ENCODE data around the gene MIGA2.

The MIGA2 gene

DNA sequence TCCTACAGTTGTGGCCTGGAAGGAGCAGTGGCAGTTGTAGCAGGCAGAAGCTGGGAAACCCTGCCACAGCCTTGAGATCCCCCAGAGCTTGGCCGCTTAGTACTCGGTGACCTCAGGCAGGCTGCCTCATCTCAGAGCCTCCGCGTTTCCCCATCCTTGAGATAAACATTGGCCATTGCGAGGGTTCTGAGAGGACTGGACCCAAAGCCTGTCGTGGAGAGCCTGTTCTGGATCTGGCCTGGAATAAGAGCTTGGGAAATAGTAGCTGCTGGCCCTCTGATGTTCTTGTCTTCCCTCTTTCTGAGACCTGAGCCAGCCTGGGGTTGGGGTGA is 1.3 kb downstream of the MIGA2 start:
- no peak for DNase-seq

DNA sequence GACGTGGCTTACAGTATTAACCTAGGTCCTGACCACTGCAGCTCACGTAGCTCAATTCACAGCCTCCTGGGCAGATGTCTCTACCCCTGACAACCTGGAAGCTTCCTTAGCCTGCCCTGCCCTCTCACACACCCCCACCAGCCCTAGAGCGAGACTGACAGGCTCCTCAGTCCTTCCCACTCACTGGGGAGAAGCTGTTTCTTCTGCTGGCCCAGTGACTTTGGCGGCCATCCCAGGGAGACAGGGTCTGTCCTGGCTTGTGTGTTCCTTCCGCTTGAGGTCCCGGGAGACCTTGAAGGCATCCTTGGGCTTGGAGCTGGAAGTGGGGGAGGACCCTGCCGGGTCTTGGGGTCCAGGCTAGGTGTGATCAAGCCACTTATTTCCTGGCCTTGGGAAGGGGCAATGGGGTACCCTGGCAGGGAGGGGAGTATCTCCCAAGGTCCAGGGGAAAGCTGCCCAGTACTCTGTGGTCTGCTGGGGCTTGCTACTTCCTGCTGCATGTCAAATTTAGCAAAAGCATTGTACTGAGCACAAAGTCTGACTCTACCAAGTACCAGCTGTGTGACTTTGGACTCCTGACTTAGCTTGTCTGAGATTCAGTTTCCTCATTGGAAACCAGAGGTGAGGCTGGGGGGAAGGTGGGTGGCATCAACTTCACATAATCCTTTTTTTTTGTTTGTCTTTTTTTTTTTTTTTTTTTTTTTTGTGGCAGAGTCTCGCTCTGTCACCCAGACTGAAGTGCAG is 1.9 kb downstream of the MIGA2 start:
- no peak for DNase-seq

DNA sequence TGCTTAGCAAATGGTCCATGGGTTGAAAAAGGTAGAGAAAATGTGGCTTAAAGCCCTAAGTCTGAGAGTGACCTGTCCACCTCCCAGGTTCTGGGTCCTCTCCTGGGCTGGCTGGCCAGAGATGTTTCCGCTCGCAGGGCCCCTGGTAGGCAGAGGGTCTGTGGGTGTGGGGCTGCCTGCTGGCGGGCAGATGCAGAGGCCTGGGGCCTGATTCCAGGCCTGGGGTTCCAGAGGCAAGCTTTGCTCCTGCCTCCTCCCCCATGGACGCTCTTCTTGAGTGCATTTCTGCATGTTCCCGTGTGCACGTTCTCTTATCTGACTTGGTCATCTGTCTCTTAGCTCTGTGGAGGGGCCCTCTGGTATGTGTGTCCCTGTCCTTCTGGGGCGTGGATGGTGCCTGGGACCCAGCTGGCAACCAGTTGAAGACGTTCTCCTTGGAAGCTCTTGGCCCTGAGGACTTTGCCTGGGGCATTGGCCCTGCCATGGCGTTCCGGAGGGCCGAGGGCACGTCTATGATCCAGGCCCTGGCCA is 3.8 kb downstream of the MIGA2 start:
- DNase-seq: no peak

DNA sequence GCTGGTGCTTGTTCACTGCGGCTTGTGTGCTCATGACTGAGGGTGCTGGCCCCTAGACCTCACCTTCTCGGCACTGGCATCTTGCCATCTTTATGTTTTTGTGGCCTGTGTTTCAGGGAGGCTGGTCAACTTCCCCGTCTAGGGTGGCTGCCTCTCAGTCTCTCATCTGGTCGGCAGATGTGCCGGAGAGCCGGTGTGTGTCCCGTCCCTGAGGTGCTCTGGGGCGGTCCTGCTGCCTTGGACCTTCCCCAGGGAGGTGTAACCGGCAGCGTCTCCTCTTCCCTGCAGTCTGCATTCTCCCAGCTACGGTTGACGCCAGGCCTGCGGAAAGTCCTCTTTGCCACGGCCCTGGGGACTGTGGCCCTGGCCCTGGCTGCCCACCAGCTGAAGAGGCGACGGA is 5.6 kb downstream of the MIGA2 start:
- DNase-seq: no peak

DNA sequence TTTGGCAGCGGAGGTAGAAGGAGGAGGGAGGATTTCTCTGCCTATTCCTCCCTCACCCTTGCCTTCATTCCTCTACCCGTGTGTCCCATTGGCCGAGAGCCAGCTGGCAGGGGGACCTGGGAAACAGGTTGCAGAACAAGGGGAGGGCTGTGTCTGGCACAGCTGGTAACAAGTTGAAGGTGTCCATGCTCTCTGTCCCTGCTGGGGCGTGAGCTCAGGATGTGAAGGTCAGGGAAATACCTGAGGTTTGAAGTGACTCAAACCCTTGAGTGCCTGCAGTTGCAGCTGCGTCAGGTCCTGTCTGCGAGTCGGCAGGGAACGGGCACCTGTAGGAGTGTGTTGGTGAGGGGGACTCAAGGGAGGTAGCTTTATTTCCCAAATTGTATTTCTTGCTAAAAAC is 16.2 kb downstream of the MIGA2 start:
- DNase-seq: no peak

DNA sequence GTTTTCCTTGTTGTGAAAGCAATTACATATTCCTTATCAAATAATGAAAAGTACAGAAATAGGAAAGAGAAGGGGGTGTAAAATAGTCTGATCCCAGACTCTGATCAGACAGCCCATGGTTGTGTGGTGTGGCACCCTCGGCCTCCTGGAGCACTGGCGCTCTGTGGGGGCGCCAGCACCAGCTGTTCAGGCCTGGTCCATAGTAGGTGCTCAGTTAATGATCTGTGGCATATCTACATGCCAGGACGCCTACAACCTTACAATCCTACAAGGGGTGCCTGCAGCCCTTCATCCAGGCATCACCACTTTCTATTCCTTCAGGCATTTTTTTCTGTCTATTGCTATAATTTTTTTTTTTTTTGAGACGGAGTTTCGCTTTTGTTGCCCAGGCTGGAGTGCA is 16.6 kb downstream of the MIGA2 start:
- no peak for DNase-seq

DNA sequence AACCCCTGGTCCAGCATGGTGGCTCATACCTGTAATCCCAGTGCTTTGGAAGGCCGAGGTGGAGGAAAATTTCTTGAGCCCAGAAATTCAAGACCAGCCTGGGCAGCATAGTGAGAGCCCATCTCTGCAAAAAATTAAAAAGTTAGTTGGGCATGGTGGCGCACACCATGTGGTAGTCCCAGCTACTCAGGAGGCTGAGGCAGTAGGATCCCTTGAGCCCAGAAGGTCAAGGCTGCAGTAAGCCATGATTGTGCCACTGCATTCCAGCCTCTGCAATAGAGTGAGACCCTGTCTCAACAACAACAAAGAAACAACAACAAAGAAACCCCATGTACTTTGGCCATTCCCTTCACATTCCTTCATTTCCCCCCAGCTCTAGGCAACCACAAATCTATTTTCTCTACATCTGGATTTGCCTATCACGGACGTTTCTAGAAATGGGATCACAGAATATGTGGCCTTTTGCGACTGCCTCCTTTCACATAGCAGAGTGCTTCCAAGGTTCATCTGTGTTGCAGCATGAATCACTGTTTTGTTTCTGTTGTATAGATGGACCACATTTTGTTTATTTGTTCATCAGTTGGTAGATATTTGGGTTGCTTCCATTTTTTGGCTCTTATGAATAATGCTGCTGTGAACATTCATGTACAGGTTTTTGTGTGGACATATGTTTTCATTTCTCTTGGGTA is 17.9 kb downstream of the MIGA2 start:
- no peak for DNase-seq

DNA sequence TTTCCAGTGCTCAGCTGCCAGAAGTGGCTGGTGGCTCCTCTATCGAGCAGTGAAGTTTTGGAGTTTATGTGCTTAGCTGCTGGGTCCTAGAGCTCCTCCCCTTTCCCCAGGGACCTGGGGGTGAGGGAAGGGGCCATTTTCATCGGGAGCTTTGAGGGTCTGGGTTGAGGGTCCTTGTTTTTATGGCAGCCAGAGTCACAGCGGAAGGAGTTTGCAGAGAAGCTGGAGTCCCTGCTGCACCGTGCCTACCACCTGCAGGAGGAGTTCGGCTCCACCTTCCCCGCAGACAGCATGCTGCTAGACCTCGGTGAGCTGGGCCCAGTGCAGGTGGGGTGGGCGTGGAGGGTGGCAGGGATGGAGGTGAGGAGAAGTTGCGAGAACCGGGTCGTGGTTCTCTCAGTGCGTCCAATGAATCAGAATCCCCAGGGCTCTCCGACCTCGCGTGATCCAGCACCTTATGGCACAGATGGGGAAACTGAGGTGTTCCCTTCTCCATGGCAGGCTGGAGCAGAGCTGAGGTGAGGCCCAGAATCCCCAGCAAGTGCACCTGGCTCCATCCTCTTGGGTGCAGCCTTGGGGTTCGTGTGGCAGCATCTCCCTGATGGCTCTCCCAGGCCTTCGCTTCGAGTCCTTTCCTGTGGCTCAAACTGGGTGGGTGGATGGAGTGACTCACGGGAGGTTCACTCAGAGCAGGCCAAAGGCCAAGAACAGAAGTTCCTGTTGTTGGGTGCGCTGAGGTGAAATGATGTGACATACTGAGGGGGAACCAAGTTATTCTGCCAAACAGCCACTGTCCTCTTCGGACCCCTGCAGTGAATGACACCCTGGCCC is 22.8 kb downstream of the MIGA2 start:
- DNase-seq: no peak

DNA sequence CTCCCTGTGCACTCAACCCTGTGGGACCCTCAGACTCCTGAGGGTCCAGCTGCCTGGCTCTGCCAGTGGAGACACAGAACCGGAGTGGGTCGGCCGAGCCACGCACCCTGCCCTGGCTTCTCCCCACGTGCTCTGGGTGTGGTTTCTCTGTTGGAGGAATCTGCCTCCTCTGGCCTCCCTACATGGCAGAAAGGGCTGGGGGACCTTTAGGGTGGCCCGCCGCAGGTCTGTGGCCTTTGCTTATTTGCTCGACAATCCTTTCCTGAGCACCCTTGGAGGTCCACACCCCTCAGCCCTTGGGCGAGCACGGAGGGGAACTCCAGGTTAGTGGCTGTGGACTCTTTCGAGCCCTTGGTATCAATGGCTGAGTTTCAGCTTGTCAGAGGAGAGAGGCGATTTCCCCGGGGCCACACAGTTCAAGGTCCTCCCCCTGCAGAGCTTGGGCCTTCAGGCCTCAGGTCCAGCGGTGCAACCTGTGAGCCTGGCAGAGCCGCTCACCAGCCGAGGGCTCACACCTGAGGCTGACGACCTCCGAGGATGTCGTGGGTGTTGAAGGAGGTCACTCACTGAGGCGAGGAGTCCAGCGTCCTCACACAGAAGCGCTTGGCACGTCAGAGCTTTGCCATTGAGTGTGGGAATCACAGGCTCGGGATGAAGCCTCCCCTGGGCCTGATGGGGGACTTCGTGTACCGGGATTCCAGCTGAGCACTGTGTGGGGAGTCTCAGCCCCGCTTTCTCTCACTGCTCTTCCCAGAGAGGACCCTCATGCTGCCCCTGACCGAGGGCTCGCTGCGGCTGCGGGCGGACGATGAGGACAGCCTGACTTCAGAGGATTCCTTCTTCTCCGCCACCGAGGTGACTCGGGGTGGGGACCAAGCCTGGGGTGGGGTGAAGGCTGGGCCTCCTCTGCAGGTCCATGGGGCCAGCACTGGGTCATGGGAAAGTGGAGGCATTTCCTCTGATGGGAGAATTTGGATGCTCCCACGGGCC is 23.7 kb downstream of the MIGA2 start:
- DNase-seq: no peak

DNA sequence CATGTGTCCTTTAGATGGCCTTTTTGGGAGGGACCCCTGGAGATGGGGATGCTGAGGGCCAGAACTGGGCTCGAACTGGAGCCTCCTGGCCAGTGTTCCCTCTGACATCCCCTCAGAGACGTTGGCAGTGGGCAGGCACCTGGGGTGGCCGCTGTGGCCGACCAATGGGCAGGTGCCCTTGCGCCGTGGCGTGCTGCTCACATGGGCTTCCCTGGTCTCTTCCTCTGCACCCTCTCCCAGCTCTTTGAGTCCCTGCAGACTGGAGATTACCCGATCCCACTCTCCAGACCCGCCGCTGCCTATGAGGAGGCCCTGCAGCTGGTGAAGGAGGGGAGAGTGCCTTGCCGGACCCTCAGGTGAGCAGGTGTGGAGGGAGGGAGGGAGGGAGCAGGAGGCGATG is 24.6 kb downstream of the MIGA2 start:
- no peak for DNase-seq

DNA sequence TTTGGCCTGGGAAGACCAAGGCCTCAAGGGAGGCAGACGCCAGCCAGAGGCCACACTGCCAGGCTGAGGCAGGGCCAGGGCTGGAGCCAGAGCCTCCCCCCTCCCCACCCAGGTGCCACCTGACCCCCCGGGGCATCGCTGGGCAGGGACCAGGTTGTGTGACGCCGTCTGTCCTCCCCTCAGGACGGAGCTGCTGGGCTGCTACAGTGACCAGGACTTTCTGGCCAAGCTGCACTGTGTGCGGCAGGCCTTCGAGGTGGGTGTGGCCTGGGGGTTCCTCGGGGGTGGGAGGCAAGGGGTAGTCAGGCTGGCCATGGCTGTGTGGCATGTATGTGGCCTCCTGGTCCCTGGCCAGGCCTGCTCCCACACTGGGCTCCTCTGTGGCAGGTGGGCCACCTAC is 26.6 kb downstream of the MIGA2 start:
- DNase-seq: no peak

DNA sequence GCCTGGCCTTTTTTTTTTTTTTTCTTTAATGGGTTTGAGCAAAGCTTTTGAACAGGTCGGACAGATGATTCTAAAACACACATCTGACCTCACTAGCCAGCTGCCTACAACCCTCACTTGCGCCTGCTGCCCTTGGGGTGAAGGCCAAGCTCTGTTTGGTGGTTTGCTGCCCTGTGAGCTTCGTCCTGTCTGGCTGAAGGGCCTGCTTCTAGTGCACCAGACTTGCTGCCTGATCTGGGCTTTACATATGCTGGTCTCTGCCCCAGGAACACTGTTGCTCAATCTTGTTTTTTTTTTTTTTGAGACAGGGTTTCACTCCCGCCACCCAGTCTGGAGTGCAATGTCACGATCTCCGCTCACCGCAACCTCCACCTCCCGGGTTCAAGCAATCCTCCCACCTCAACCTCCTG is 28.1 kb downstream of the MIGA2 start:
- no peak for DNase-seq

DNA sequence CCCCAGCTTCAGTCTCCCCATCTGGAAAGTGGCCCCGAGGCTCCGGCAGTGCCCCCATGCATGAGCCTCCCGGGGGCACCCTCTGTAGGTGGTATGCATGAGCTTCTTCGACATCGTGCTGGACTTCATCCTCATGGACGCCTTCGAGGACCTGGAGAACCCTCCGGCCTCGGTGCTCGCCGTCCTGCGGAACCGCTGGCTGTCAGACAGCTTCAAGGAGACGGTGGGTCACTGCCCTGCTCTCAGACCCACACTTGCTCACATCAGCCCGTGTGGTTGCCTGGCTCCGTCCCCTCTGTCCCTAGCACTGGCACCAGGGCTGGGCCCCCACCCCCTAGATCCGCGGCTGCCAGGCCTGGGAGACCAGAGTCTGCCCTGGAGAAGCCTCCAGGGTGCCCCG is 31.7 kb downstream of the MIGA2 start:
- DNase-seq: no peak

DNA sequence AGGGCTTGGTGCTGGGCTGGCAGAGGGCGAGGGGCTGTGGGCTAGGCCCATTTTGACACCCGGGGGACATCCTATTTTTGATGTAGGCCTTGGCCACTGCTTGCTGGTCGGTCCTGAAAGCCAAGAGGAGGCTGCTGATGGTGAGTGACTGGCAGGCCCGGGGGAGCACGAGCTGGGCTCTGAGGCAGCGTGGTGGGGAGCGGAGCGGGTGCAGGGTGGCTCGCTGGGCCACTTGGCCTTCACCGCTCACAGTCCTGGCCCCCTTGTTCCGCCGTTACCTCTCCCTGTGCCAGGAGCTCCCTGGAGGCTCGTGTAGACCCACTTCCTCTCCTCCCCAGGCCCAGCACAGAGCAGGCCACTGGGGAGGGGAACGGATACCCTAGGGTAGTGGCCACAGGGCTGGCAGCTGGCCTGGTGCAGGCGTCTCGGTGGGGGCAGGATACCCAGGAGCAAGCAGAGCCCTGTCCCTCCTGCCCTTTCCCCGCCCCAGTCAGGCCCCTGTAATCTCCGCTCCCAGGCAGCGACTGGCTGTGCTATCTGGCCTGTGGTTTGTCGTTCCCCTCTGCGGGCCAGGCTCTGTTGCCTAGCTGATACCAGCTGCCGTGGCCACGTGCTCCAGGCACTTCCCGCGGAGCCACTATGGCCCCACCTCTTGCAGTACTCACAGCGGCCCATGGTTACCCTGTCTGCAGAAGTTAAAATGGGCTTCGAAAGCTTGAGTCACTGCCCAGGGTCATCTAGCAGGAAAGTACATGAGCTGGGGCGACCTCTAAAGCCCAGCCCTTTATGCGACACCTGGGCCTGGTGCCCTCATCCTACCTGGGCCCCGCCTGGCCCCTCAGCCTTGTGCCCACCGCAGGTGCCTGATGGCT is 32.8 kb downstream of the MIGA2 start:
- DNase-seq: peak; percentile 13 to 58 (median 32)

DNA sequence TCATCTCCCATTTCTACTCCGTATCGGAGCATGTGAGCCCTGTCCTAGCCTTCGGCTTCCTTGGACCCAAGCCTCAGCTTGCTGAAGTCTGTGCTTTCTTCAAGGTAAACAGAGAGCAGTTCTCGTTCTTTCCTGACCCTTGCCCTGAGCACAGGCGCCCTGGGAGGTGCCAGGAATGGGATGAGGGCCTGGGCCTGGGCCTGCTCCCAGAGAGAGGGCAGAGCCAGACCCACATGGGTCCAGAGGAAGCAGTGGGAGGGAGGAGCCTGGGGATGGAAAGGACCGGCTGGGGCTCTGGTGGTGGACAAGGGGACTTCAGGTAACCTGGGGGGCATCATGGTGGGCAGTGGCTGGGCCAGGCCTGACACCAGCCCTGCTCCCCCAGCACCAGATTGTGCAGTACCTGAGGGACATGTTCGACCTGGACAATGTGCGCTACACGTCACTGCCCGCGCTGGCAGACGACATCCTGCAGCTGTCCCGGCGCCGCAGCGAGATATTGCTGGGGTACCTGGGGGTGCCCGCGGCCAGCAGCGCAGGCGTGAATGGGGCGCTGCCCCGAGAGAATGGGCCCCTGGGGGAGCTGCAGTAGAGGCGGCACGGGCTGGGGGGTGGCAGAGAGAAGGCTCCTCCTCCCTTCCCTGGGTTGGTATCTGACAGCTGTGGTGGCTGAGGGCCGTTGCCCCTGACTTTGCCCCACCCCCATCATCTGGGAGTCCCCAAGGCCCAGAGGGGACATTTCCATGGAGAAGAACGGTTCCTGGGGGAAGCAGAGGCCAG is 33.6 kb downstream of the MIGA2 start:
- DNase-seq: no peak

DNA sequence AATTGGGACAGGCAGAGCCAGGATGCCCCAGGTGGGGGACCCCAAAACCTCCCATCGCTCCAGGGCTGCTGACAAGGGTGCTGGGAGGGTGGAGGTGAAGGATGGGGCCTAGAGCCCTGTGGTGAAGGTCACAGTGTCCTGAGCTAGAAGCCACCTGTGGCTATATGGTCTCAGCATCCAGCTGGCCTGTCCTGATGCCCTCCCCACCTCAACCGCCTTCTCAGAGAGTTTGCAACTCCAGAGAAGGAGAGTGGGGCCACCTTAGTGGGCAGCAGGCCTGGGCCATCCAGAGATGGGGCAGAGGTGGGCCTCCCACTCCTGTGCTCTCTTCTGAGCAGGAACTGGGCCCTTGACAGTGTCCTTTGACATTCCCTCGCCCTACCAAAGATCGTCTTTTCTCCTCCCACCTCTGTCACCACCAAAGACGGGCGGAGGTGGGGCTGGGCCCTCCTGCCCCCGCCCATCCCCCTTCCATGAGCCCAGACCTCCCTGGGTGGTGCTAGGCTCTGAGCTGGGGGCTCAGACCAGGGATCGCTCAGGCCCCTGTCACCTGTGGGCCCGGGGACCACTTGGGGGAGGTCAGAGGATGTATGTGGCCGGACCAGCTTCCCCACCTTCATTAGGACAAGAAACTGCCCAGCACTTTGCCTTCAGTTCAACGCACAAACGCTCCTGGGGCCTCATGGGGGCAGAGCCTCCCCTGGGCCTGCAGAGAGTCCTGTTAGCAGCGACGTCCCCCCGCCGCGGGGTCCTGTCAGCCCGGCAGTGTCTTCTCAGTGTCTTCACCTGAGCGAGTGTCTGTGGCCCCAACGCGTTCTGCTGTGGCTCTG is 34.5 kb downstream of the MIGA2 start:
- DNase-seq: no peak

DNA sequence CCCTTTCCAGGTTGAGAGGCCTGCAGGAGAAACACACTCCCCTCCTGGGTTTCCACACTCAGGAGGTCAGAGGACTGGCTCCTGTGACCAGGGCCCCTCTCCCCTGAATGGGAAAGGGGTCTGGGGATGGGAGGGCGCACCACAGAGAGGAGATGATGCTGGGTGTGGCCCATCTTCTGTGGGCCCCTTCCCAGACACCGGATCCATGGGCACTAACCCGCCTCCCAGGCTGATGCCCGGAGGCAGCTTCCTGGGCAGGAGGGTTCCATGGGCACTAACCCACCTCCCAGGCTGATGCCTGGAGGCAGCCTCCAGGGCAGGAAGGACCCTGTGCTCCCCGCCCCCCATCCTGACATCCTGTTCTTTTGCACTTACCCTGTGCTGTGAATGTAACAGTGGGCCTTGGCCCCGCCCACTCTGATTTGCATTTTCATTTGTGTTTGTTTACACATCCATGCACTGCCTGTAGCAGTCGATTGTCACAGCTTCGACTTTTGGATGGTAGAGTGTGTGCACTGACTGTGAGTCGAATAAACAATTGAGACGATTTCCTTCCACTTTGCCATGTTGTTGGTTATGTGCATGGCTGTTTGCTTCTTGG is 35.2 kb downstream of the MIGA2 start:
- DNase-seq: peak in 4 of 6 experiments; percentile 22 to 32 (median 27)

DNA sequence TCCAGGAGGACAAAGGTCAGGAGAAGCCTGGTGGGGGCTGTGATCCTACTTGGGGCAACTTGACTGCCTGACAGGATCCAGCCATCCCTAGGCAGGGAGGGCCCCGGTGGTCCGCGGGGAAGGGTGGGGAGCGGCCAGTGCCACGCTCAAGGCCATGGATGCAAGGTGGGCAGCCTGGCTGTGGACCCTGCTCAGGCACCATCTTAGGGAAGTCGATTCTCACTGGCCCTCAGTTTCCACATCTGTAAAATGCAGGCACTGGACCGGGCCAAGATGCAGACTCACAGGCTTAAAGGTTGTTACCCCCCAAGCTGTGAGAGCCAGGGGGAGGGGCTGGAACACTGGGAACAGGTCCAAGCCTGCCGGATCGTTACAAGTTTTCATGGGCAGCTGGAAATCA is 35.7 kb downstream of the MIGA2 start:
- no peak for DNase-seq

DNA sequence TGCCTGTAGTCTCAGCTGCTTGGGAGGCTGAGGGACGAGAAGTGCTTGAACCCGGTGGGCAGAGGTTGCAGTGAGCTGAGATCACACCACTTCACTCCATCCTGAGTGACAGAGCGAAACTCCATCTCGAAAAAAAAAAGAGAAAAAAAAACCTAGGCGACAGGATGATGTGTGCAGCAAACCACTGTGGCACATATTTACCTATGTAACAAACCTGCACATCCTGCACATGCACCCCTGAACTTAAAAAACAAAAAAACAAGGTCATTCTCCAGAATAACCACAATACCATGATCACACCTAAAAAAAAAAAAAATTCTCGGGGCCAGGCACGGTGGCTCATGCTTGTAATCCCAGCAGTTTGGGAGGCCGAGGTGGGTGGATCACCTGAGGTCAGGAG is 37.0 kb downstream of the MIGA2 start:
- peak in 1 of 6 experiments; percentile 3 for DNase-seq
